GM18526 (cell line): Measurements from ENCODE around the gene AGAP1.

ENCODE experiments used
- POLR2A ChIP-seq: IDR thresholded peaks from 3 replicates; pipeline ENCODE4 v1.6.1; 2011; ENCODE audit not compliant: insufficient read length; ENCODE audit errors: extremely low read depth

The AGAP1 gene

DNA sequence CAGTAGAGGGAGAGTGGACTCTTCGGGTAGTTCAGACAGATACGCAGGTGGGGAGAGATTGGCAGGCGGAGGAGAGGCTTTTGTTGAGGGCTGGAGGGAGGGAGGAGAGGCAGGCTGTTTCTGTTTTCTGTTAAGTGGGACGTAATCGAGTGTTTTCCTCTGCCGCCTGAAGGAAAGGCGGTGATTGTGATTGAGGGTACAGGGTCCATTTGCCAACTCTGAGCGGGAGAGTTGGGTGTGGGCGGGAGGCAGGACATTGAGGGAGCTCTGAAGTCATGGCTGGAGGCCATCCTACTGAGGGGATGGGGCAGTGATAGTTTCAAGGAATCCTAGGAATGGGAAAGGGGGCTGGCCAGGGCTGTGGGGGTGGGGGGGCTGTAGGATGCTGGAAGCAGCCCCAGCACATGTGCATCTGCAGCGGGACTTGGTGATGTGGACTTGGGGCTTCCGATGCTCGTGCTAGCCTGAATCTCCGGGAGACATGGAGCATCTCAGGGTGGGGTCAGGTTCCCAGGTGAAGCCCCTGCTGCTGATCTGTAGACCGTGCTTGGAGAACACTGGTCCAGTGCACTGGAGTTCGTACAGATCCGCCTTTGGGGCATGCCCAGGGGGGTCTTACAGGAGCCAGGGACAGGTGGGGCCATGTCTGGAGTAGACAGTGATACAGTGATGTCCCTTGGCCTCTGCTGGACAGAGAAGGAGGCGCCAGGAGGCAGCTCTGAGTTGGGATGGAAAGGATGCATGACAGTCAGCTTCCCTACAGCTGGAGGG lies 167.5 kb downstream of the AGAP1 start:
- TF ChIP-seq POLR2A, result no peak

DNA sequence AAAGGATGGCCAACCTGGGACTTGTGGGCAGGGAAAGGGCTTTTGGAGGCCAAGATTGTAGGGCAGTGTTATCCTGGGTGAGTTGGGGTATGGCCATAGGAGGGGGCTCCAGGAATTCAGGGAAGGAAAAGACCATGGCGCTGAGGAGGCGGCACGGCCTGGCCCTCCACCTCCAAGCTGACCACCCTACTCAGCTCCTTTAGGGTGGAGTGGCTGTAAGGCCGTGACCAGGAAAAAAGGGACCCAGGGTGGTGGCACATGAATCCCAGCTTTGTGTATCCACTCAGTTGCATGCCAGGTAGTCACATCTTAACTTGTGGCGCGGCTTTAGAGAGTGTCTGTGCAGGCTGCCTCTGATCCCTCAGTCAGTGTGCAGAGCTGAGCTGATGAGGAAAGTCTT lies 168.1 kb downstream of the AGAP1 start:
- no peak for TF ChIP-seq POLR2A

DNA sequence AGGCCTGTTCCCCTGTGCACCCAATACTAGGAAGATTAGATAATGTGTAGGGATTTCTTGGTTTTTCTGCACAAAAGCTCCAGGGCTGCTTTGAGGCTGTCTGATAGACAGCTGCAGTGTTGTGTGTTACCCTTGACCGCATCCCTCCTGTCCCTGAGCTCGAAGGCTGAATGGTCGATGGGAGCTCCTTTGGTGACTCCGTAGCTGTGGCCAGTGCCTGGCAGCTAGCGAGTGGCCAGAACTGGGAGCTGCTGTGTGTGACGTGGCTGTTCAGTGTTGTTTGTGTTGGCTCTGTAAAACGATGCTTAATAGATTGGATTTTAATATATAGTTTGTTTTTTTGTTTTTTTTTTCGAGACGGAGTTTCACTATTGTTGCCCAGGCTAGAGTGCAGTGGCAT lies 170.0 kb downstream of the AGAP1 start:
- no peak for TF ChIP-seq POLR2A

DNA sequence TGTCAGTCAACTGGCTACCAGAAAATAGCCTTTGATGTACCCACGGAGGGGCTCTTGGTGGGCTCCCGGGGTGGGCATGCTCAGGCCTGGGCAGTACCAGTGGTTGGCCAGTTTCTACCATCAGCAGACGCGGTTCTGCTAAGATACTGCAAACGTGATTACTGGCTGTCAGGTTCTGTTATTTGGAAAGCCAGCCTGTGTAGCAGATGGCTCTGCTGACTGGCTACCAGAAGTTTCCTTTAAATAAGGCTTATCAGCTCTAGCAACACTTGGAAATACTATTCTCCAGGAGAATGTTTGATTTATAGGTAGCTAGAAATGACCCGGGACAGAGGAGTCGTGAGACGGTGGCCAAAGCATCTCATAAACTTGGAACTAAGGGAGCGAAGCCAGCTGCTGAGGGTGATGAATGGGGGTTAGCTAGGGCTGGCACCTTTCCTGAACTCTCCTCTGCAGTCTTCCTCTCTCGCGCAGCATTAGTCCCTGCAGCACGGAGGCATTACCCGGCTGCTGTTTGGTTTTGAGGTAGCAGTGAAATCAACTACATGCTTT lies 171.9 kb downstream of the AGAP1 start:
- no peak for TF ChIP-seq POLR2A

DNA sequence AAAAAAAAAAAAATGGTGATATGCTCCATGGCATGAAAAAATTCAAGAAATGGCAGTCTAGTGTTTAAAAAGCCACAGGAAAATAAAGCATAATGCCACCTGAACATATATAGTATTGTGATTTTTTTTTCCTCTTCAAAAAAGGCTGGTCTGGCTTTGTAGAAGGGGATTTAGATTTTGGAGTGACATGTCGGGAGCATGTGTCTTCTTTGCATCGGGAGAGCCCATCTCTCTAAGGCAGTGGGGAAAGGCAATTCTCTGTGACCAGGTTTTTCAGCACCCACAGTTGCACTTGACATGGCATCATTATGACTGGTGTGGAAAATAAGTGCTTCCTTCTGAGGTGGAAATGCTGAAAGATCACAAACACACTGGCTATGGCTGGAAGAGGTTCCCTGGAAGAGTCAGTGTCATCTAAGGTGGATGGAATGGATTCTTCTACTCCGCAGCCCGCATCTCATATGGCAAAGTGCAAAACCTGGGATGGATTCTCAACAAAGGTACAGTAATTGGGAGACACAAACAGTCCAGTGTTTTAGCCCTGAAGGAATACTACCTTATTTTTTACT lies 172.5 kb downstream of the AGAP1 start:
- no peak for TF ChIP-seq POLR2A

DNA sequence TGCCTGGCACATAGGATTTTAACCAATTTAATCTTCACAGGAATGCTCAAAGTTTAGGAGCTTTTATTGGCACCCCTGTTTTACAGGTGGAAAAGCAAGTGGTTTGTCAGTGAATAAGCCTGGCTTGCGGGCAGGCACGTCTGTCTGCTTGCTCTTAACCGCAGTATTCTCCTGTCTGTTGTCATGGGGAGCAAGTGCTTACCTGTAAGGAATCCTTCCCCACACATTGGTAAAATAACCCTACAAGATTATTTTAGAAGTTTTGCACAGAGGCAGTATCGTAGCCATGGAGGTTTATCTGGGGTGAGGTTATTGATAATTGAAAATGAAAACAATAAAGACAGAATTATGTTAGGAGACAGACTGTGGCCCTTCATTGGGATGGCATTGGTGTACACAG lies 174.9 kb downstream of the AGAP1 start:
- no peak for TF ChIP-seq POLR2A

DNA sequence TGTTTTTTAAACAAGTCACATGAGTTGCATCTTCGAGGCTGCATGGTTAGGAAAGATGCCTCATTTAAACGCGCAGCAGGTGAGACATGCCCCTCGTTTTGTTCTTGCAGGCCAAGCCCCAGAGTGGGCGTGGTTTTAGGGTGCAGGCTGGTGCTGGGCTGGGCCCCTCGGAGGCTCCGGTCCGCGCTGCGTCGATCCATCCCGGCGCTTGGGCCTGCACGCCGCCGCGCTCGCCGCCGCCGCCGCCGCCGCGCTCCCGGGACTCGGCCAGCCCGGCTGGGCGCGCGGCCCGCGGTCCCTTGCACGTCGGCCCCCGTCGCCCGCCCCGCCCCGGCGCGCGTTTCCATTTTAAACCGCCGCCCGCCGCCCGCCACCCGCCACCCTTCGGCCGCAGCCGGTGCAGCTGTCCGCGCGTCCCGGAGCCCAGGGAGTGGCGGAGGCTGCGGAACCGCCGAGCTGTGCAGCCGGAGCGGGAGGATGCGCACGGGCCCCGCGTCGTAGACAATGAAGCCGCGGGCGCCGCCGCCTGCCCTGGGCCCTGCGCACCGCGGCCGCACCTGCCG lies 175.5 kb downstream of the AGAP1 start:
- TF ChIP-seq POLR2A, result no peak

DNA sequence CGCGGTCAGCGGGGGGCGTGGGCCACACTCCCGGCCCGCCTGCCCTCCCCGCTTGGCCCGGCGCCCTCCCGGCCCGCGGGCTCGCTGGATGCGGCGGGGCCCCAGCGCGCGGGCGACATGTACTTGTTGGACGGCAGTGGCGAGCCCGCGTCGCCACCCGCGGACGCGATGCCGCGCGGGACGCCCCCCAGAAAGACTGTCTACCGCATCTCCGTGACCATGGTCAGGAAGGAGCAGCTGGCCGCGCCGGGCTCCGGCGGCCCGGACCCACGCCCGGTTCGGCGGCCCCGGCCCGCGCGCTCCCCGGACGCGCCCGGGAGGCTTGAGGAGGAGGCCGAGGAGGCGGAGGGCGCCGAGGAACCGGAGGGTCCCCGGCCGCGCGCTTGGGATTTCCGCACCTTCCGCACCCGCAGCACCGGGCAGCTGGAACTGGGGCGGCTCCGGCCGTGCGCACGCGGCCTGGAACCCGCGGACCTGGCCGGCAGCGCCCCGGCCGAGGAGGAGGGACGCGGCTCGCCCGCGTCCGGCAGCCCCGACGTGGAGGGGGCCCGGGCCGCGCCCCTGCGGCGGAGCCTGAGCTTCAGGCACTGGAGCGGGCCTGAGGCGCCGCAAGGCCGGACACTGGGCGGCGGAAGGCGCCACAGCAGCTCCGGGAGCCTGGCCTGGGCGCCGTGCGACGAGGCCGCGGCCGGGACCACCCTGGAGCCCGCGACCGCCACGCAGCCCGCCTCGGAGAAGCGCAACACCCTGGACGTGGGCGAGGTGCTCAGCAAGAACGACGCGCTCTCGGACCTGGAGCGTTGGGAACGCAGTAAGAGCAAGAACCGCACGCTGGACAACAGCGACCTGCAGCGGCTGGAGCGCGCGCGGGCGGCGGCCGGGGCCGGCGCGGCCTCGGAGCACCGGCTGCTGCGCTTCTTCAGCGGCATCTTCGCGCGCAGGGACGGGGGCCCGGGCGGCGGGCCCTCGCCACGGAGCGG lies 176.4 kb downstream of the AGAP1 start:
- no peak for TF ChIP-seq POLR2A

DNA sequence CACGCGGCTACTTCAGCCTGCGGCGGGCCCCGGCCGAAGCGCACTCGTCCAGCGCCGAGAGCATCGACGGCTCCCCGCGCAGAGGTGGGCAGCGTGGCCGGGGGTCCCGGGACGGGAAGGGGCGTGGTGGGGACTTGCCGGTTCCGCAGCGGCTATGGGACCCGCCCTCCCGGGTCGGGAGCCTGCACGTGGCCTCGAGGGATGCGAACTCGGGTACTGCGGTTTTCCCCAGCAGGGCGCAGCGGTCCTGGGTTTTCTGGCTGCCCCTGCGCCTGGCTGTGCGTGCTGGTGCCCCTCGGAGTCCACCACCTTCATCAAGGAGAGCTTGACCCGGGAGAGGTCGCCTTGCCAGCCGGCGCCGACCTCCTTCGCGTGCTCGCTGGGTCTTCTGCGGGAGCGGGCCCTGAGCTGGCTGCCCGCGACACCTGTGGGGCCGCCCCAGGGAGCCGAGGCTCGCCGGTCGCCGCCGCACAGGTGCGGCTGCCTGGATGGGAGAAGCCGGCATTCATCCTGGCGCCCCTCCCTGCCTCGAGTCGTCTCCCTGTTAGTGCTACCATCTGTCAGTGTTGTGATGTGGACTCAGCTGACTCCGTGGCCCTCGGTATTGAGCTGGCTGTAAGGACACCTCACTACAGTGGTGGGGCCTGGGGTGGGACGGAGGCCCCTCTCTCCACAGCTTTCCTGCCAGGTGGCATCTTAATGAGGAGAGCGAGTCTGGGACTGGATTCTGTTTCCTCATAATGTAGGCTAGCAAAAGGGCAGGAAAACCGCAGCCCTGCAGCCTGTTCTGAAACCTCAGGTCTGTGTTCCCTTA lies 177.3 kb downstream of the AGAP1 start:
- no peak for TF ChIP-seq POLR2A

DNA sequence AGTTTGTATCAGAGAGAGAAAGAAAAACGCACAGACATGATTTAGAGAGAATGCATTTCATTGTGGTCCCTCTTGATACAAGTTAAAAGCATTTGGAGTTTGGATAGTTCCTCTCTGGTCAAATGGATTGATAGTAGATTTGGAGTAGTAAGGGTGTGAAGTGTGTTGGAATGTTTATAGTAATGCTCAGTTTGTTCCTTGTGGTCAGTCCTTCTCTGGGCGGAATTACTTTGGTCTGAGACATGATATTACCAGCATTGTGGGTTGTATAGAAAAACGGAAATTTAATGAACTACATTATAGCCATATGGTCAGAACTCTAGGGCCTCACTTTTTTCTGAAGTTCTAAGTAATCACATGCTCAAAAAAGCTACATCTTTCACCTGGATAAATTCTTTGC lies 178.9 kb downstream of the AGAP1 start:
- no peak for TF ChIP-seq POLR2A

DNA sequence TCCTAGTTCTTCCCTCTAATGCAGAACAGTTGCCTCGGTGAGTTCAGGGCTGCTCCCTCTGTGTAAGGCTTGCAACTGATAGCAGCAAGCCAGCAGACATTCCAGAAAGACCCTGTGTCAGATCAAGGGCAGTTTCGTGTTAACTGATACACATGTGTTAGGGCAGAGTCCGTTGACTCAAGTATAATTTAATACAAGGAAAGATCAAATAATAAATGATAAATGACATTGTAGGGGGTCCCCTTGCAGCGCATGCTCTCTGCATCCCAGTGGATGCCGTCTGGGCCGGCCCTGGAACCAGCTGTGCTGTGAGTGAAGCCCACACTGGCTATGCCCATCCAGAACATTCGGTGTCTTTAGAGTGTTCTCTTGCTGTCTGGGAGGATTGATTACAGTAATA lies 180.3 kb downstream of the AGAP1 start:
- no peak for TF ChIP-seq POLR2A

DNA sequence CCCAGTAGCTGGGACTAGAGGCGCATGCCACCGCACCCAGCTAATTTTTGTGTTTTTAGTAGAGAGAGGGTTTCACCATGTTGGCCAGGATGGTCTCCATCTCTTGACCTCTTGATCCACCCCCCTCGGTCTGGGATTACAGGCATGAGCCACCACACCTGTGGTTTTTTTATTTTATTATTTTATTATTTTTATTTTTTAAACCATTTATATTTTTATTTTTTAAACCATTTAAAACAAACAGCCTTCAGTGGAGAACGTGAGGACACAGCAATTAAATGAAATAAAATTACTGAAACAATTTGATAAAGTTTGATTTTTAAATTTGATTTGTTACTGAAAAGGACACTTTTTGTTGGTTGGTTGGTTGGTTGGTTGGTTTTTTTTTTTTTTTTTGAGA lies 181.0 kb downstream of the AGAP1 start:
- no peak for TF ChIP-seq POLR2A

DNA sequence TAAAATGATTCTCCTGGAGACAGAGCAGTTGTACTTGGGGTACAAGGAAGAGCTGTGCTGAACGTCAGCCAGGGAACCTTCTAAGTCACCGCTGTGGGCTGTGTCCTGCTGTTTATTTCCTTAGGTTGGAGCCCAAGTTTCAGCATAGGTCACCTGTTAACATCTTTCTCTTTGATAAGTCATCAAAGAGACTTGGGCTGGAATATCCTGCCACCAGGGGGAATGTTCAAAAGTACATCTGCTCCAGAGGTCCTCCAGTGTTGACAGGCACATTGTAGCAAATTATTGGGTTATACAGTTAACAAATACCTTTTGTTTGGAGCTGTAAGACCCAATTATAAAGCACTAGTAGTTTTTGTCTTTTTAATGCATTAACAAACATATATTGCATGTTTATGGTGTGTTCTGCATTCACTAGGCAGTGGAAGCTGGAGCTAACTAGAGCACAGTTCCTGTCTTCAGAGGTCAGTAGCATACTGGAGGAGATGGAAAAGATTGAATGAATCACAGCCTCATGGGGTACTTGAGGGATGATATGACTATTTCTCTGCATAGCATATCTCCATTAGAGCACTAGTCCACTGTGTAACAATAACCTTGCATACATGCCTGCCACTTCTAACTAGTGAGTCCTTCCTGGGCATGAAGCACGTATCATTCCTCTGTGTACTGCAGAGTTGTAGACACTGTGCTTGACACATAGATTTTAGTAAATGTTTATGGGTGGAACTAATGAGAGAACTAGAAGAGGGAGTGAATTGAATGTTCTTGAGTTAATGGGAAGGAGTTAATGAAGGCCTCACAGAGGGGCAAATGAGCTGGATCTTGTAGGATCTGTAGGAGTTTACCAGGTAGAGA lies 182.1 kb downstream of the AGAP1 start:
- no peak for TF ChIP-seq POLR2A

DNA sequence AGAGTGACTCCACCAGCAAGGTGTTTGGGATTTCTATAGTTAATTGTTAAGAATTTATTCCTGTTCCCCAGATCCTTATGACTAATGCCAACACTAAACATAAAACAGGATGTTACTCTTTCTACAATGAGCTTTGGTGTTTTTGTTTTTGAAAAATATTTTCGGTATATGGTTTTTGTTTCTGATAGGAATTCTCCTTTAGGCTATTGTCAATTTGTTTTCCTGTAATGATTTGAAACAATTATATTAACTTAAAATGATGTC lies 182.6 kb downstream of the AGAP1 start:
- TF ChIP-seq POLR2A, result no peak
